ENCODE data around the gene TMEM116.
"Not testable (repeated sequence)": the region's sequence is repeated elsewhere in the genome, so short reads cannot be mapped to it uniquely, and the experiment has no call there.

TMEM116 gene

GRCh38 chr12:111976291-111976690, 36.7 kb downstream of the TMEM116 start:
- no peak for DNase-seq (ENCODE audit: low read depth in 2 of 2)

DNA sequence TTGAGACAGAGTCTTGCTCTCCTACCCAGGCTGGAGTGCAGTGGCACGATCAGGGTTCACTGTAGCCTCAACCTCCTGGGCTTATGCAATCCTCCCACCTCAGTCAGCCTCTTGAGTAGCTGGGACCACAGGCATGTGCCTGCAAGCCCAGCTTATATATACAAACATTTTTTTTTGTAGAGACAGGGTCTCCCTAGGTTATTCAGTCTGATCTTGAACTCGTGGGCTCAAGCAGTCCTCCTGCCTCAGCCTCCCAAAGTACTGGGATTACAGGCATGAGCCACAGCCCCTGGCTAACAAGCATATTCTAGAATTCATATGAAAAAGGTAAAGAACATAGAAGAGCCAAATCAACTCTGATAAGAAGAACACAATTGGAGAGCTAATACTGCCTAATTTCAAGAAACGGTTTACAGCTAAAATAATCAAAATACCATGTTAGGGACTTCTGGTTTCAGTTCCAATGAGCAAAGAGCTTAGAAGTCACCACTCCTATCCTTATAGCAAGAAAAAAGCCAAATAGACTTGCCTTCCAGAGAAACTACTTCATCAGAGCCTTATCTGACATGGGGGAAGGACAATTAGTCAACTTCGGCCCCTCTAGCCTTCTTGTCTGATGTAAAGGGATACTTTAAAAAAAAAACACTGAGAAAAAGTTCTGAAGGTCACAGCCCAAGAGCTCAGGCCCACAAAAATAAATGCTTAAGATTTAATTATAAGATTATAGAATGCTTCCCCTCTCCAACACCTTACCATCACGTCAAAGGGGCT, 37.6 kb downstream of the TMEM116 start:
- DNase-seq (ENCODE audit: low read depth in 2 of 2), result no peak

DNA sequence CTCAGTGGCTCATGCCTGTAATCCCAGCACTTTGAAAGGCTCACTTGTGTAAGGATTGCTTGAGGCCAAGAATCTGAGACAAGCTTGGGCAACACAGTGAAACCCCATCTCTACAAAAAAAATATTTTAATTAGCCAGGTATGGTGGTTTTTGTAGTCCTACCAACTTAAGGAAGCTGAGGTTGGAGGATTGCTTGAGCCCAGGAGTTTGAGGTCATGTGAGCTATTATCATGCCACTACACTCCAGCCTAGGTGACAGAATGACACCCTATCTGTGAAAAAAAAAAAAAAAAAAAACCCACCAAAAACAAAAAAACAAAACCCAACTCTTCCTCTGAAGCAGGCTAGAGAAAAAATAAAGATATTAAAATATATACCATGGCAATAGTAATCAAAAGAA, 41.2 kb downstream of the TMEM116 start:
- no peak for DNase-seq (ENCODE audit: low read depth in 2 of 2)

GRCh38 chr12:111964935-111965334, 48.0 kb downstream of the TMEM116 start:
- DNase-seq (ENCODE audit: low read depth in 2 of 2), result no peak

- not testable (repeated sequence) for DNase-seq (ENCODE audit: low read depth in 2 of 2)
Measured at GRCh38 chr12:111959518-111959917, 53.4 kb downstream of the TMEM116 start.

DNA sequence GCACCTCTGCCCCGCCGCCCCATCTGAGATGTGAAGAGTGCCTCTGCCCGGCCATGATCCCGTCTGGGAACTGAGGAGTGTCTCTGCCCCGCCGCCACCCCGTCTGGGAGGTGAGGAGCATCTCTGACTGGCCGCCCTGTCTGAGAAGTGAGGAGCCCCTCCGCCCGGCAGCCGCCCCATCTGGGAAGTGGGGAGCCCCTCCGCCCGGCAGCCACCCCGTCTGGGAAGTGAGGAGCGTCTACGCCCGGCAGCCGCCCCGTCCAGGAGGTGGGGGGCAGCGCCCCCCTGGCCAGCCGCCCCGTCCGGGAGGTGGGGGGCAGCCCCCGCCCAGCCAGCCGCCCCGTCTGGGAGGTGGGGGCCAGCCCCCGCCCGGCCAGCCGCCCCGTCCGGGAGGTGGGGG, 55.7 kb downstream of the TMEM116 start:
- not testable (repeated sequence) for DNase-seq (ENCODE audit: low read depth in 2 of 2)

DNA sequence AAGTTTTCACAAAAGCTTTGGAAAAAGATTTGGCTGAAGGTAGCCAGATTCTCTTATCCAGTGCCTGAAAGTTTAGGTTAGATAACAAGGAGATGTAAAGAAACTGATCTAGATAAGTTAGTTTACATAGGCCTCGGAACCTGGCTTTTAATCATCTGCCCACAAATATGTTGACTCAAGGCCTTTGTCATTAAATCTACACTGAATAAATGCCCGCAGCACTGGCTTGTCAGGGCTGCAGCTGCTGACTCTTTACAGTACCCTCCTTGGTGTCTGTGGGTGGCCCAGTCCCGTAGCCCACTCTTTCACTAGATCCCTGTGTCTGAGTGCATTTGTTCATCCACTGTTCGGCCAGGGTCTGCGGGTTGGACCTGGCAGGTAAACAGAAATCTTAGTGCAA, 58.0 kb downstream of the TMEM116 start:
- DNase-seq (ENCODE audit: low read depth in 2 of 2), result no peak

GRCh38 chr12:111953455-111953854, 59.5 kb downstream of the TMEM116 start:
- no peak for DNase-seq (ENCODE audit: low read depth in 2 of 2)

GRCh38 chr12:111952084-111952787, 60.7 kb downstream of the TMEM116 start:
- not testable (repeated sequence) for DNase-seq (ENCODE audit: low read depth in 2 of 2)

DNA sequence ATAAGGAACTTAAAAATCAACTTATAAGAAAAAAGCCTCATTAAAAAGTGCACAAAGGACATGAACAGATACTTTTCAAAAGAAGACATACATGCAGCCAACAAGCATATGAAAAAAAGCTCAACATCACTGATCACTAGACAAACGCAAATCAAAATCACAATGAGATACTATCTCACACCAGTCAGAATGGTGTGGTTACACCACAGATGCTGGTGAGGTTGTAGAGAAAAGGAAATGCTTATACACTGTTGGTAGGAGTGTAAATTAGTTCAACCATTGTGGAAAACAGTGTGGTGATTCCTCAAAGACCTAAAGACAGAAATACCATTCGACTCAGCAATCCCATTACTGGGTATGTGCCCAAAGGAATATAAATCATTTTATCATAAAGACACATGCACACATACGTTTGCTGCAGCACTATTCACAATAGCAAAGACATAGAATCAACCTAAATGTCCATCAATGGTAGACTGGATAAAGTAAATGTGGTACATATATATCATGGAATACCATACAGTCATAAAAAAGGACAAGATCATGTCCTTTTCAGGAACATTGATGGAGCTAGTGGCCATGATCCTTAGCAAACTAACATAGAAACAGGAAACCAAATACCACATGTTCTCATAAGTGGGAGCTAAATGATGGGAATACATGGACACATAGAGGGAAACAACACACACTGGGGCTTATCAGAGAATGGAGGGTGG, 61.8 kb downstream of the TMEM116 start:
- not testable (repeated sequence) for DNase-seq (ENCODE audit: low read depth in 2 of 2)

GRCh38 chr12:111943929-111944328, 69.0 kb downstream of the TMEM116 start:
- no peak for DNase-seq (ENCODE audit: low read depth in 2 of 2)

DNA sequence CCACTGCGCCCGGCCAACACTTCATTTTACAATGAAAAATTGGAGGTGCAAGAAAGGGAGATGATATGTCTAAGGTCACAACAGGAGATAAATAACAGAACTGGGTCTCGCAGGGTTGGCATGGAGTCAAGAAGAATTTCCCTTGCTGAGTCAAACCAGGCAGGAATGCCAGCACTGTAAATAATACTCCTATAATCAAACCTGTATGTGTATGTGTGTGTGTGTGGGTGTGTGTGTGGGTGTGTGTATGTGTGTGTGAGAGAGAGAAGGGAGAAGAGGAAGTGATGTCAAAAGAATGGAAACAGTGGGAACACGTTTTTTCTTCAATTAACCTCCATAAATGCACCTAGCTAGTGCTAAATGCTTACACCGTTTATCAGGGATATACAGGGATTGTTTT, 70.4 kb downstream of the TMEM116 start:
- no peak for DNase-seq (ENCODE audit: low read depth in 2 of 2)

- no peak for DNase-seq (ENCODE audit: low read depth in 2 of 2)
Measured at GRCh38 chr12:111937429-111937828, 75.5 kb downstream of the TMEM116 start.

GRCh38 chr12:111936869-111937268, 76.1 kb downstream of the TMEM116 start:
- no peak for DNase-seq (ENCODE audit: low read depth in 2 of 2)

DNA sequence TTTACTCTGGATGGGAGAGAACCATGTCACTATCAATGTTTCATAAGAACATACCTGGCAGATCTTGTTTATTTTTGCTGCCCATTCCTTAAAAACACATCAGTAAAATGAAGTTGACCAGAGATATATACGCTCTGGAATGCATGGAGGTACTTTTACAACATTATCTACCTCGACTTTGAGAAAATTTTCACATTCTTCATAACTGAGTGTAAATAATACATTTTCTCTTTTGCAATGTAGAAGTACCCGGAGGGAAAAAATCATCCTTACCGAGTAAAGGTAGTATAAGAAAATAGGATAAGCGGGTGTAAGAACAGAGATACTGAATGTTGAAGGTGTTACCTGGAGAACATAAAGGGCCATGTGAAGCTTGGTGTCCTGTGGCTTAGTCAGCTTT, 80.7 kb downstream of the TMEM116 start:
- no peak for DNase-seq (ENCODE audit: low read depth in 2 of 2)

GRCh38 chr12:111927346-111927745, 85.6 kb downstream of the TMEM116 start:
- DNase-seq (ENCODE audit: low read depth in 2 of 2), result no peak

GRCh38 chr12:111926631-111927030, 86.3 kb downstream of the TMEM116 start:
- DNase-seq (ENCODE audit: low read depth in 2 of 2), result no peak

DNA sequence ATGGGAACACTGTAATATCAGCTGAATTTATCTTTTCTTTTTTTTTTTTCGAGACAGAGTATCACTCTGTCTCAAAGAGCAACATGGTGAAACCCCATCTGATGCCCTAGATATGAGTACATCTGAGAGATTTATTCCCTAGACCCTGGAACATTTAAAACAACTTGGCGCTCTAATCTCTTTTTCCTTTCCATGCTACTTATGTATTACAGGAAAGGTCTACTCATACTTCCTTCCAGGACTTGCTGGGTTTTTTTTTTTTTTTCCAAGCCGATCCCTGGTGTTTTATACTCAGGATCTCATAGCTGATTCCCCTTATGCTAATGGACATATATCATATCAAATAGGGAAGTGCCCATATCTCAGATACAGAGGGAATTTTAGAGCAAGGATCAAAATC, 87.8 kb downstream of the TMEM116 start:
- no peak for DNase-seq (ENCODE audit: low read depth in 2 of 2)

- no peak for DNase-seq (ENCODE audit: low read depth in 2 of 2)
Measured at GRCh38 chr12:111907740-111908139, 105.2 kb downstream of the TMEM116 start.

GRCh38 chr12:111905502-111905901, 107.5 kb downstream of the TMEM116 start:
- DNase-seq (ENCODE audit: low read depth in 2 of 2), result no peak

- no peak for DNase-seq (ENCODE audit: low read depth in 2 of 2)
Measured at GRCh38 chr12:111904446-111904975, 108.5 kb downstream of the TMEM116 start.

DNA sequence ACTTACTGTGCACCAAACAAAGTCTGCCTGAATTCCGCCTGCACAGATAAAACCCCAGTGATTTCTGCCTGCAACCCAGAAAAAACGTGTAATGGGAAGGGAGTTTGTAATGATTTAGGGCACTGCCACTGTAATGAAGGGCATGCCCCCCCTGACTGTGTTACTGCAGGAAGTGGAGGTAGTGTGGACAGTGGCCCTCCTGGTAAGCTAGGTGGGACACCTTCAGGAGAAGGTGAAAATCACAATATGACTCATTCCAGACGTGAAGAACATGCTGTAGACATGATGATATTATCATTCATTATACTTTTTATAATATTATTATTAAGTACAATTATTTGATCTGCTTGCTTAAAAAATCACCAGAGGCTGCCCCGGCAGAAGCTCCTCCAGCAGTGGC, 111.8 kb downstream of the TMEM116 start:
- no peak for DNase-seq (ENCODE audit: low read depth in 2 of 2)

Measured in stimulated activated CD8-positive, alpha-beta memory T cell treated with anti-CD3 and anti-CD28 coated beads, Interleukin-15, amount 100 ng/mL, for 48 hours (primary cell).